Mammary epithelial cell (primary cell): ENCODE measurements around the gene ANTXR1.

ENCODE experiments used
- EZH2 ChIP-seq: IDR thresholded peaks from 2 replicates; pipeline ENCODE4 v1.6.1; 2012; ENCODE audit warnings: low read length, inconsistent platforms, borderline replicate concordance
- TF ChIP-seq, protein P1 (sequence below), 2 donors: IDR thresholded peaks in 1 of 2; conservative IDR thresholded peaks in 1 of 2; 2 replicates each; pipeline ENCODE4 v1.5.1; 2011 to 2012; ENCODE audit warnings: inconsistent platforms in 2 of 2, low read length in 2 of 2, mild to moderate bottlenecking in 2 of 2, control low read depth in 1 of 2, low read depth in 1 of 2; ENCODE audit not compliant: insufficient read depth in 1 of 2; ENCODE audit errors: extremely low read depth in 1 of 2

DNA sequence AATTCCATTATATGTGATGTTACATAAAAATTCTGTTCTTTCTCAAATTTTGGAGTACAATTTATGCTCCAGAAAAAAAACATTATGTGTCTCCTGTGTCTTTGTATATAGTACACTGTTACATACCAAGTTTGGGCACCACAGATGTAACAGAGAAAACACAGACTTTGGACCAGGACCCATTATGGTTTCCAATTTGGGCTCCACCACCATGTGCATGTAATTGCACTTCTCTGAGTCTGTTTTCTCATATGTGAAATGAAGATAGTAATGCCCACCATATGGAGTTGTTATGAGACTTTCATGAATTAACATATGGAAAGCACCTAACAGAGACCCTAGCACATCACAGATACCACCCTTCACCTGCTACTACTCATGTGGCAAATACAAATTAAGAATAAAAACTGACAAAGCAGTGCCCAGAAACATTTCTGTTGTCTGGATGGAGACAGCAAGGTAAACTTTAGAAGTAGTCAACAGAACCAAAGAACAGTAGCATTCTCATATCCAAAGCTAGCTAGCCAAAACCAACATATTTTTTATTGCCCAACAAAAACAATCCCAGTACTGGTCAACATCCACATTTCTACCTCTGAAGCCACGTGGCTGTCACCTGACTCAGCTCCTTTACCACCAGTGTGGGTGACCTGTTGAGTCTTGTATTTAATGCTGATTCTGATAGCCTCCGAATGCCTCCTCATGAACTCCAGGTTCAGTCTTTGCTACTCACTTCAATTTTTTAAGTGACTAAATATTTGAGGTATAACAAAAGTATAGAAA is 42.9 kb downstream of the ANTXR1 start:
- TF ChIP-seq, protein P1, sequence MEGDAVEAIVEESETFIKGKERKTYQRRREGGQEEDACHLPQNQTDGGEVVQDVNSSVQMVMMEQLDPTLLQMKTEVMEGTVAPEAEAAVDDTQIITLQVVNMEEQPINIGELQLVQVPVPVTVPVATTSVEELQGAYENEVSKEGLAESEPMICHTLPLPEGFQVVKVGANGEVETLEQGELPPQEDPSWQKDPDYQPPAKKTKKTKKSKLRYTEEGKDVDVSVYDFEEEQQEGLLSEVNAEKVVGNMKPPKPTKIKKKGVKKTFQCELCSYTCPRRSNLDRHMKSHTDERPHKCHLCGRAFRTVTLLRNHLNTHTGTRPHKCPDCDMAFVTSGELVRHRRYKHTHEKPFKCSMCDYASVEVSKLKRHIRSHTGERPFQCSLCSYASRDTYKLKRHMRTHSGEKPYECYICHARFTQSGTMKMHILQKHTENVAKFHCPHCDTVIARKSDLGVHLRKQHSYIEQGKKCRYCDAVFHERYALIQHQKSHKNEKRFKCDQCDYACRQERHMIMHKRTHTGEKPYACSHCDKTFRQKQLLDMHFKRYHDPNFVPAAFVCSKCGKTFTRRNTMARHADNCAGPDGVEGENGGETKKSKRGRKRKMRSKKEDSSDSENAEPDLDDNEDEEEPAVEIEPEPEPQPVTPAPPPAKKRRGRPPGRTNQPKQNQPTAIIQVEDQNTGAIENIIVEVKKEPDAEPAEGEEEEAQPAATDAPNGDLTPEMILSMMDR (conservative IDR thresholded peaks at IDR 0.05 in 1 of 2, IDR thresholded peaks at IDR 0.05 in 1 of 2; ENCODE audit: extremely low read depth in 1 of 2, insufficient read depth in 1 of 2, low read depth in 1 of 2, low read length in 2 of 2): no peak
- no peak for TF ChIP-seq EZH2
